Measurements from ENCODE around the gene SVEP1. TPM values are rescaled to one million over a fixed set of nuclear protein-coding genes. Genes with fewer than 3 reads are reported as not detected.
"Not testable (repeated sequence)": the region's sequence is repeated elsewhere in the genome, so short reads cannot be mapped to it uniquely, and the experiment has no call there.

SVEP1 gene
- total RNA-seq, 2 experiments from 2014 or later = not detected

DNA sequence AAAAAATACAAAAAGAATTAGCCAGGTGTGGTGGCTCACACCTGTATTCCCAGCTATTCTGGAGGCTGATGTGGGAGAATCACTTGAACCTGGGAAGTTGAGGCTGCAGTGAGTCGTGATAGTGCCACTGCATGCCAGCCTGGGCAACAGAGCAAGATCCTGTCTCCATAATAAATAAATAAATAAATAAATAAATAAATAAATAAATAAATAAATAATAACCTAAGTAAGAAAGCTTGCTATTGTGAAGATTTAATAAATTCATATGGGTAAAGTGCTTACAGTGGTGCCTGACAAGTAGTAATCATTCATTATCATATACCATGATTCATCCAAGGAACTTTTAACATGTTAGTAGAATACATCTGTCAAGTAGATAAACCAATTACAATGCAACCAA is 13.4 kb downstream of the SVEP1 start:
- H3K4me3 Mint-ChIP-seq = no peak overlapping the region
- no peaks in the 10 kb centered on the region for H3K27me3 Mint-ChIP-seq
- ChIA-PET CTCF (no interaction called here), POLR2A (no interaction called here)
- no peak overlapping the region for H3K27ac Mint-ChIP-seq
- DNase-seq = no peak
- no peaks in the 10 kb centered on the region for H3K36me3 Mint-ChIP-seq (ENCODE audit: low read depth)
- H3K9me3 Mint-ChIP-seq = no peaks in the 10 kb centered on the region
- H3K4me1 Mint-ChIP-seq = no peaks in the 10 kb centered on the region

- no peak overlapping the region for H3K27ac Mint-ChIP-seq
- ChIA-PET POLR2A (no interaction called here), CTCF (no interaction called here)
- no peaks in the 10 kb centered on the region for H3K36me3 Mint-ChIP-seq (ENCODE audit: low read depth)
- no peak overlapping the region for H3K4me3 Mint-ChIP-seq
- no peak for DNase-seq
- no peaks in the 10 kb centered on the region for H3K9me3 Mint-ChIP-seq
- H3K4me1 Mint-ChIP-seq = no peaks in the 10 kb centered on the region
- no peaks in the 10 kb centered on the region for H3K27me3 Mint-ChIP-seq
These were observed 17.7 kb downstream of the SVEP1 start for GRCh38 chr9:110561826-110562225.

DNA sequence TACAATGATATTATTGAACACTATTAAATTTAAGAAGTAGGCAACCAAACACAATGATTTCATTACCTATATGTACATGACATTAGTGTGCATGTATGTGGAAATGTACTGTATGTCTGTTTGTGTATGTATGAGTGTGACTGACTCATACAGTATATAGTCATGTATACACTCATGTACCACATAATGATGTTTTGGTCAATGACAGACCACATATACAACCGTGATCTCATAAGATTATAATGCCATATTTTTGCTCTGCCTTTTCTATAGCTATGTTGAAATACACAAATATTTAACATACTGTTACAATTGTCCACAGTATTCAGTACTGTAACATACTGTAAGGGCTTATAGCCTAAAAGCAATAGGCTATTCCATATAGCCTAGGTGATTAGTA is 19.7 kb downstream of the SVEP1 start:
- CTCF ChIA-PET = no interaction called here

DNA sequence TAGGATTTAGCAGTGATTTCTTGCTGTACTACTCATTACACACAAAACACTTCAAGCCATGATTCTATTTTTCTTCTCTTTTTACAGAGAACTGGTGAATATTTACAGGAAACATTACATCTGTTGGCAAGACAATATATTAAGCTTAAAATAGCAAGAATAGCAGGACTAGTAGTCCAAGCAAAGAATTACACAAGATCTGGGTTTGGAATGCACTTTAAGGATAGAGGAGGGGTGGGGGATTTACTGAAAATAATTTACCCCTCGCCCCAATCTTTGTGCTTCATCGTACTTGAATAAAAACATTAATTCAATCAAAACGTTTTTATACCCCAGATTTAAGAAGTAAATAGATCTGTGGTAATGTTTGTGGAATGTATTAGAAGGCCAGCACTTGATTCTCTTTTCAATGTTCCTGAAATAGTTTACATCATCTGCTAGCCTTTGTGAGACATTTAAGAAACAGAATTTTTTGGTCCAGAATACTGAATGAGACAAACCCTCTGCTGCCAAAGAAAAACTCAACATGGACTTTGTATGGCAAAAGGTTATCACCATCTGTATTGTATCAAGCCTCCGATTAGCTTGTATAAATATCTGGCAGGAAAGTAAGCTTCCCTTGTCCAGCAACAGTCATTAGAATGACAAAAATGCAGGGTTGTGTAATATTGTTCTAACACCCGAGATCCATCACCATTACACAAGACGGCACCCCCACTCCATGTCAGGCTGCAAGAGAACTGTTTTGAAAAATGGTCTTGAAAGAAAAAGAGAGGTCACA is 23.8 kb downstream of the SVEP1 start:
- no peaks in the 10 kb centered on the region for H3K9me3 Mint-ChIP-seq
- H3K4me3 Mint-ChIP-seq = no peak overlapping the region
- no peaks in the 10 kb centered on the region for H3K36me3 Mint-ChIP-seq (ENCODE audit: low read depth)
- no peaks in the 10 kb centered on the region for H3K4me1 Mint-ChIP-seq
- no peaks in the 10 kb centered on the region for H3K27me3 Mint-ChIP-seq
- POLR2A ChIA-PET = no interaction called here
- DNase-seq = no peak
- CTCF ChIA-PET = no interaction called here
- H3K27ac Mint-ChIP-seq = no peak overlapping the region

More for the DNA sequence above, 19.7 kb downstream of the SVEP1 start:
- no peaks in the 10 kb centered on the region for H3K4me1 Mint-ChIP-seq
- no peaks in the 10 kb centered on the region for H3K27me3 Mint-ChIP-seq
- POLR2A ChIA-PET = no interaction called here
- no peak for DNase-seq
- no peaks in the 10 kb centered on the region for H3K9me3 Mint-ChIP-seq
- no peak overlapping the region for H3K4me3 Mint-ChIP-seq
- no peak overlapping the region for H3K27ac Mint-ChIP-seq
- H3K36me3 Mint-ChIP-seq (ENCODE audit: low read depth) = no peaks in the 10 kb centered on the region

GRCh38 chr9:110546411-110546871 is 33.1 kb downstream of the SVEP1 start:
- ChIA-PET POLR2A (no interaction called here), CTCF (no interaction called here)
- Mint-ChIP-seq H3K9me3 (no peaks in the 10 kb centered on the region), H3K27me3 (no peaks in the 10 kb centered on the region), H3K4me1 (no peaks in the 10 kb centered on the region), H3K4me3 (no peak overlapping the region), H3K27ac (no peak overlapping the region), H3K36me3 (ENCODE audit: low read depth) (no peaks in the 10 kb centered on the region)
- DNase-seq = no peak

DNA sequence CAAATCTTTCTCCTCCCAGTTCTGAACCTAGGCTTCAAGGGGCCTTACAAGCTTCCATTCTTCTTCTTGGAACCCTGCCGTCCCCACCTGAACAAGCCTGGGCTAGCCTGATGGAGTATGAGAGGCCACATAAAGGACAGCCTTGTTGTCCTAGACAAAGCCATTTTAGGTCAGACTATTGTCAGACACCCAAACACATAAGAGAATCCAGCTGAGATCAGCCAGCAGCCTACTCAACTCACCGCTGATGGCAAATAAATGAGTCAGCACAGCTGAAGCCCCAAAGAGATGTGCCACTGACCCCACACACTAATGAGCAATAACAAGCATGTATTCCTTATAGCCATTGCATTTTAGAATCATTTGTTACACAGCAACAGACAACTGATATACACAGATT is 33.8 kb downstream of the SVEP1 start:
- no peak for DNase-seq
- Mint-ChIP-seq H3K27ac (no peak overlapping the region), H3K27me3 (no peaks in the 10 kb centered on the region), H3K4me3 (no peak overlapping the region), H3K36me3 (ENCODE audit: low read depth) (no peaks in the 10 kb centered on the region), H3K9me3 (no peaks in the 10 kb centered on the region), H3K4me1 (no peaks in the 10 kb centered on the region)
- CTCF ChIA-PET = no interaction called here
- POLR2A ChIA-PET = no interaction called here

GRCh38 chr9:110543631-110544051 is 35.9 kb downstream of the SVEP1 start:
- ChIA-PET CTCF (no interaction called here), POLR2A (no interaction called here)
- Mint-ChIP-seq H3K36me3 (ENCODE audit: low read depth) (no peaks in the 10 kb centered on the region), H3K4me3 (no peak overlapping the region), H3K27ac (no peak overlapping the region), H3K4me1 (no peaks in the 10 kb centered on the region), H3K27me3 (no peaks in the 10 kb centered on the region), H3K9me3 (no peaks in the 10 kb centered on the region)
- DNase-seq = no peak

DNA sequence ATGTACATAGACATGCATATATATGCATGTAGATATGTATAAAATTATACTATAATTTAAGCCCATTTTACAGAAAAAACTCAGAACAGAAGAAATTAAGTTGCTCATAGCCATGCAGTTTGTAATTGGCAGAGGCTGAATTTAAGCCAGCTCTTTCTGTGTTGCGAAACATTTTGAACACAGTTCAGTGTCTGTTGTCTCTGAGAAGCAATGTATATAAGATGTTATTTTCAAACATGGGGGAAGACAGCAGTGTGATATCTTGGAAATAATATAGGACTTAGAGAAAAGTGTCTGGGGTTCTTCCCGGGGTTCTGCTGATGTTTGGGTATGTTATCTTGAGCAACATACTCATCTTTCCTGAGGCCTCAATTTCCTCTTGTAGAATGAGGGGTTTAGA is 37.6 kb downstream of the SVEP1 start:
- no peak for DNase-seq
- Mint-ChIP-seq H3K4me3 (no peak overlapping the region), H3K27me3 (no peaks in the 10 kb centered on the region), H3K27ac (no peak overlapping the region), H3K36me3 (ENCODE audit: low read depth) (no peaks in the 10 kb centered on the region), H3K9me3 (no peaks in the 10 kb centered on the region), H3K4me1 (no peaks in the 10 kb centered on the region)
- ChIA-PET CTCF (no interaction called here), POLR2A (no interaction called here)

DNA sequence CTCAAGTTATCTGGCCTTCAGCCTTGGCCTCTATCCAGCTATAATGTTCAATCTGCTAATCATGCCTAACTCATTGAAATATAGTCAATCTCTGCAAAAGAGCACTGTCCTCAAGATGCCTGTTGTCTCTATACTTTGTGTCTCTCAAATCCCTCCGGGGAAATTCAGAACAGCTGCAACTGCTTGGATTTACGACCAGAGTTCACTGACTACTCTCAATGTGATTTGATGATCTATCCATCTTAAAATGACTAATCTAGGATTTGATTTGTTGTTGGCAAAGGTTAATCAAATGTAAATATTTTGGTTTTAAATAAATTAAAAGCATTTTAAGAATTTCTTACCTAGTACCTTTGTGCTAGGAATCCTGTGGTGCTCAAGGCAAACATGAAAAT is 40.9 kb downstream of the SVEP1 start:
- DNase-seq = no peak
- Mint-ChIP-seq H3K9me3 (peaks cover 2% of the 10 kb centered on the region), H3K27ac (no peak overlapping the region), H3K4me3 (no peak overlapping the region), H3K4me1 (no peaks in the 10 kb centered on the region), H3K36me3 (ENCODE audit: low read depth) (no peaks in the 10 kb centered on the region), H3K27me3 (no peaks in the 10 kb centered on the region)
- POLR2A ChIA-PET = no interaction called here
- CTCF ChIA-PET = no interaction called here

- no peaks in the 10 kb centered on the region for H3K27me3 Mint-ChIP-seq
- DNase-seq = no peak
- CTCF ChIA-PET = no interaction called here
- no peaks in the 10 kb centered on the region for H3K36me3 Mint-ChIP-seq (ENCODE audit: low read depth)
- H3K4me1 Mint-ChIP-seq = no peaks in the 10 kb centered on the region
- H3K4me3 Mint-ChIP-seq = no peak overlapping the region
- peaks cover 2% of the 10 kb centered on the region for H3K9me3 Mint-ChIP-seq
- POLR2A ChIA-PET = no interaction called here
- no peak overlapping the region for H3K27ac Mint-ChIP-seq
These were observed 41.5 kb downstream of the SVEP1 start for GRCh38 chr9:110537841-110538646.

- Mint-ChIP-seq H3K4me1 (no peaks in the 10 kb centered on the region), H3K27me3 (no peaks in the 10 kb centered on the region), H3K36me3 (ENCODE audit: low read depth) (no peaks in the 10 kb centered on the region), H3K9me3 (peaks cover 2% of the 10 kb centered on the region), H3K4me3 (no peak overlapping the region), H3K27ac (no peak overlapping the region)
- DNase-seq = no peak
- CTCF ChIA-PET = no interaction called here
- POLR2A ChIA-PET = no interaction called here
These were observed 42.7 kb downstream of the SVEP1 start for GRCh38 chr9:110536822-110537221.

- H3K9me3 Mint-ChIP-seq, POLR2A ChIA-PET: not testable (repeated sequence)
These were observed 45.4 kb downstream of the SVEP1 start for GRCh38 chr9:110534162-110534561.

DNA sequence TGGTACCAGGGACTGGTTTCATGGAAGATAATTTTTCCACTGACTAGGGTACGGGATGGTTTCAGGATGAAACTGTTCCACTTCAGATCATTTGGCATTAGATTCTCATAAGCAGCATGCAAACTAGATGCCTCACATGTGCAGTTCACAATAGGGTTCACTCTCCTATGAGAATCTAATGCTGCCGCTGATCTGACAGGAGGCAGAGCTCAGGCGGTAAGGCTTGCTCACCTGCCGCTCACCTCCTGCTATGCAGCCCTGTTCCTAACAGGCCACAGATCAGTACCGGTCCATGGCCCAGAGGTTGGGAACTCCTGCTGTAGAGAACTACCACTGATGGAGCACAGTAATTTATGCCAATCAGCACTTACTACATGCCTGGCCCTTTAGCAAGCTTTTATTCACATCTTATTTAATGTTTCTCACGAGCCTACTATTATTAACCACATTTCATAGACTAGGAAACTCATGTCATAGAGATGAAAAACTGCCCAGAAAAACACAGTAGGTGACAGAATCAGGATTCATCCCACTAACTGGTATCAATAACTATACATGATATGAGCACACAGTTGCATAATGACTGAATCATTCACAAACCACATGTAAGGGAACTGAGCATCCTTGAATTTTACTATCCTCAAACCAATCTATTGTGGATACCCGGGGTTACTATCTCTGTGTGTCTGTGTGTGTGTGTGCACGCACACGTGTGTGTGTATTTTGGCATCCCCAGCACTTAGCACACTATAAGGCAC is 46.5 kb downstream of the SVEP1 start:
- no peak for DNase-seq
- Mint-ChIP-seq H3K36me3 (ENCODE audit: low read depth) (no peaks in the 10 kb centered on the region), H3K27ac (no peak overlapping the region), H3K4me3 (no peak overlapping the region), H3K27me3 (no peaks in the 10 kb centered on the region), H3K4me1 (no peaks in the 10 kb centered on the region), H3K9me3 (peaks cover 2% of the 10 kb centered on the region)
- CTCF ChIA-PET = no interaction called here
- POLR2A ChIA-PET = no interaction called here

More at GRCh38 chr9:110534162-110534561, 45.4 kb downstream of the SVEP1 start:
- H3K27ac Mint-ChIP-seq; H3K27me3 Mint-ChIP-seq; H3K36me3 Mint-ChIP-seq (ENCODE audit: low read depth); CTCF ChIA-PET; H3K4me3 Mint-ChIP-seq; H3K4me1 Mint-ChIP-seq; DNase-seq: not testable (repeated sequence)
